Caco-2 (cell line): ENCODE results near the gene RHOV. TPM values are rescaled to one million over a fixed set of nuclear protein-coding genes. Genes with fewer than 3 reads are reported as not detected.

Experiments used
- BruUV-seq: library from RNA; stranded (reverse); fragments of 400-500 nt; replicated peaks from 2 replicates; lab custom pipeline; 2021; lab: Mats Ljungman, UMichigan
- CTCF ChIA-PET: fragments of 300-600 bp; sonication (Branson Sonifier 250); formaldehyde crosslinking; loops from one replicate; lab custom pipeline; 2022; ENCODE audit warnings: antibody characterized with exemption; lab: Charles Lee
- POLR2A ChIA-PET: fragments of 300-600 bp; sonication (Branson Sonifier 250); formaldehyde crosslinking; loops from one replicate; lab custom pipeline; 2022; ENCODE audit warnings: antibody characterized with exemption; lab: Charles Lee
- DNase-seq, 2 experiments: peaks; one replicate each; pipeline versions ENCODE4 v3.0.0 to v3.0.0-alpha.2; 2020 to 2022
- H3K27me3 ChIP-seq: replicated peaks from 2 replicates; pipeline ENCODE4 v1.6.0; 2011; ENCODE audit warnings: low read length; ENCODE audit not compliant: control insufficient read depth, insufficient read depth
- H3K36me3 ChIP-seq: 2 replicates; pipeline ENCODE4 v1.5.1; 2011; ENCODE audit warnings: low read length; ENCODE audit not compliant: control insufficient read depth, insufficient read depth
- H3K4me1 ChIP-seq: fragments of 250-450 bp; sonication (Bioruptor Pico); 2 replicates; pipeline ENCODE4 v1.5.1; 2020; ENCODE audit warnings: mild to moderate bottlenecking
- H3K4me3 ChIP-seq: 2 replicates; pipeline ENCODE4 v1.5.1; 2011; ENCODE audit warnings: low read depth, mild to moderate bottlenecking, control low read depth, low read length
- H3K9me3 ChIP-seq: fragments of 250-450 bp; sonication (Bioruptor Pico); 2 replicates; pipeline ENCODE4 v1.5.1; 2020; ENCODE audit warnings: mild to moderate bottlenecking, moderate library complexity
- H3K27ac Mint-ChIP-seq: one replicate; pipeline ENCODE4 v1.8.0; 2022; ENCODE audit warnings: mixed read lengths; ENCODE audit not compliant: unreplicated experiment
- H3K27me3 Mint-ChIP-seq: one replicate; pipeline ENCODE4 v1.8.0; 2022; ENCODE audit warnings: mixed read lengths; ENCODE audit not compliant: insufficient read depth, unreplicated experiment
- H3K36me3 Mint-ChIP-seq: one replicate; pipeline ENCODE4 v1.8.0; 2022; ENCODE audit warnings: mild to moderate bottlenecking, mixed read lengths; ENCODE audit not compliant: insufficient read depth, unreplicated experiment
- H3K4me1 Mint-ChIP-seq: one replicate; pipeline ENCODE4 v1.8.0; 2022; ENCODE audit warnings: low read depth, mixed read lengths; ENCODE audit not compliant: unreplicated experiment
- H3K4me3 Mint-ChIP-seq: one replicate; pipeline ENCODE4 v1.8.0; 2022; ENCODE audit warnings: mild to moderate bottlenecking, moderate library complexity, mixed read lengths; ENCODE audit not compliant: unreplicated experiment
- H3K9me3 Mint-ChIP-seq: one replicate; pipeline ENCODE4 v1.8.0; 2022; ENCODE audit warnings: mixed read lengths; ENCODE audit not compliant: unreplicated experiment
- intact Hi-C: fragments of 100-400 bp; cut with micrococcal nuclease; formaldehyde crosslinking; loops from one replicate; pipeline ENCODE4 v1.10.0; 2022; ENCODE audit not compliant: unreplicated experiment
- total RNA-seq: library from RNA; stranded (reverse); gene quantifications from 2 replicates; pipeline ENCODE4 v1.2.3, GENCODE V29; 2022
- TF ChIP-seq, protein P1 (sequence below), 2 experiments: fragments of 200-600 bp in 1 of 2; IDR thresholded peaks; 1 replicate in 1 of 2; 2 replicates in 1 of 2; pipeline versions ENCODE4 v1.5.1 to v1.8.0; 2011 to 2022; ENCODE audit warnings: antibody characterized with exemption in 1 of 2, control low read depth in 1 of 2, inconsistent platforms in 1 of 2, low read depth in 1 of 2, low read length in 1 of 2, mild to moderate bottlenecking in 1 of 2, moderate library complexity in 1 of 2; ENCODE audit not compliant: insufficient read depth in 1 of 2, severe bottlenecking in 1 of 2, unreplicated experiment in 1 of 2

RHOV gene
- total RNA-seq, 1 experiment from 2014 or later = 4.4 TPM

- no peak for DNase-seq
- H3K36me3 ChIP-seq = no peaks in the 10 kb centered on the region
- TF ChIP-seq, protein P1, sequence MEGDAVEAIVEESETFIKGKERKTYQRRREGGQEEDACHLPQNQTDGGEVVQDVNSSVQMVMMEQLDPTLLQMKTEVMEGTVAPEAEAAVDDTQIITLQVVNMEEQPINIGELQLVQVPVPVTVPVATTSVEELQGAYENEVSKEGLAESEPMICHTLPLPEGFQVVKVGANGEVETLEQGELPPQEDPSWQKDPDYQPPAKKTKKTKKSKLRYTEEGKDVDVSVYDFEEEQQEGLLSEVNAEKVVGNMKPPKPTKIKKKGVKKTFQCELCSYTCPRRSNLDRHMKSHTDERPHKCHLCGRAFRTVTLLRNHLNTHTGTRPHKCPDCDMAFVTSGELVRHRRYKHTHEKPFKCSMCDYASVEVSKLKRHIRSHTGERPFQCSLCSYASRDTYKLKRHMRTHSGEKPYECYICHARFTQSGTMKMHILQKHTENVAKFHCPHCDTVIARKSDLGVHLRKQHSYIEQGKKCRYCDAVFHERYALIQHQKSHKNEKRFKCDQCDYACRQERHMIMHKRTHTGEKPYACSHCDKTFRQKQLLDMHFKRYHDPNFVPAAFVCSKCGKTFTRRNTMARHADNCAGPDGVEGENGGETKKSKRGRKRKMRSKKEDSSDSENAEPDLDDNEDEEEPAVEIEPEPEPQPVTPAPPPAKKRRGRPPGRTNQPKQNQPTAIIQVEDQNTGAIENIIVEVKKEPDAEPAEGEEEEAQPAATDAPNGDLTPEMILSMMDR (IDR thresholded peaks at IDR 0.05; ENCODE audit: insufficient read depth in 1 of 2, low read depth in 1 of 2, low read length in 1 of 2, severe bottlenecking in 1 of 2, unreplicated experiment in 1 of 2) = no peak
- H3K27me3 ChIP-seq = no peaks in the 10 kb centered on the region
- Mint-ChIP-seq H3K4me1 (peaks cover 2% of the 10 kb centered on the region), H3K36me3 (no peaks in the 10 kb centered on the region), H3K9me3 (no peaks in the 10 kb centered on the region), H3K4me3 (no peak overlapping the region), H3K27me3 (no peaks in the 10 kb centered on the region), H3K27ac (no peak overlapping the region)
- no TSS peak for BruUV-seq
- no peaks in the 10 kb centered on the region; the same call in 1 of the 2 replicates for H3K9me3 ChIP-seq
- H3K4me1 ChIP-seq = peaks cover under 1% of the 10 kb centered on the region; the same call in 1 of the 2 replicates
- ChIA-PET CTCF (no interaction called here), POLR2A (interaction anchor here (0.6 kb wide), 1 partner anchor 191 kb away, joined by 6 read pairs; no protein-coding TSS in a partner anchor)
- intact Hi-C loops = no loop called here
- H3K4me3 ChIP-seq = no peak overlapping the region
These were observed 12.6 kb upstream of the RHOV start for GRCh38 chr15:40886586-40886985.

DNA sequence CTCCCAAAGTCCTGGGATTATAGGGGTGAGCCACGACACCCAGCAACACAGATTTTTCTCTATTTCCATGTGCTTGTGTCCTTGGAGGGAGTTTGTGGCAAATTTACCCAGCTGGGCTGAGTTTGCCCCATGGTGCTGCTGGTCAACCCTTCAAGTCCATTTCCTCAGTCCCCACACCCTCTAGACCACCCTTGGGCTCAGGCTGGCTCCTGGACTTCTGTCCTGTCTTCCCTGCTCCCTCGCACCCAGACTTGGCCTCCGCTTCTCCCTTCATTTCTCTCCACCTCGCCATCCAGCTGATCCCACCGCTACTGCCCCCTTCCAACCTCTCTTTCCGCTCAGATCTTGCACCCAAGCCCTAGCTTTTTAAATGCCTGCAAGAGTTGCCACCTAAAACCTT is 7.3 kb upstream of the RHOV start:
- no peaks in the 10 kb centered on the region; the same call in 1 of the 2 replicates for H3K4me1 ChIP-seq
- no peaks in the 10 kb centered on the region for H3K36me3 Mint-ChIP-seq
- no peak overlapping the region for H3K4me3 ChIP-seq
- intact Hi-C loops = no loop called here
- H3K9me3 Mint-ChIP-seq = no peaks in the 10 kb centered on the region
- no peak for DNase-seq
- no peaks in the 10 kb centered on the region; the same call in 1 of the 2 replicates for H3K9me3 ChIP-seq
- no peaks in the 10 kb centered on the region for H3K27me3 Mint-ChIP-seq
- TF ChIP-seq, protein P1 (IDR thresholded peaks at IDR 0.05; ENCODE audit: insufficient read depth in 1 of 2, low read depth in 1 of 2, low read length in 1 of 2, severe bottlenecking in 1 of 2, unreplicated experiment in 1 of 2) = no peak
- H3K36me3 ChIP-seq = no peaks in the 10 kb centered on the region
- POLR2A ChIA-PET = no interaction called here
- H3K27ac Mint-ChIP-seq = no peak overlapping the region
- CTCF ChIA-PET = interaction anchor here (1.3 kb wide), 1 partner anchor 11 kb away, joined by 4 read pairs; no protein-coding TSS in a partner anchor
- no peaks in the 10 kb centered on the region for H3K27me3 ChIP-seq
- no peaks in the 10 kb centered on the region for H3K4me1 Mint-ChIP-seq
- no TSS peak for BruUV-seq
- H3K4me3 Mint-ChIP-seq = no peak overlapping the region

- H3K4me3 Mint-ChIP-seq = no peak overlapping the region
- TF ChIP-seq, protein P1 (IDR thresholded peaks at IDR 0.05; ENCODE audit: insufficient read depth in 1 of 2, low read depth in 1 of 2, low read length in 1 of 2, severe bottlenecking in 1 of 2, unreplicated experiment in 1 of 2) = no peak
- intact Hi-C loops = no loop called here
- no peaks in the 10 kb centered on the region for H3K36me3 Mint-ChIP-seq
- H3K27me3 ChIP-seq = no peaks in the 10 kb centered on the region
- BruUV-seq = no TSS peak
- no peaks in the 10 kb centered on the region for H3K9me3 Mint-ChIP-seq
- no peaks in the 10 kb centered on the region; the same call in 1 of the 2 replicates for H3K9me3 ChIP-seq
- H3K27me3 Mint-ChIP-seq = no peaks in the 10 kb centered on the region
- no peak overlapping the region for H3K4me3 ChIP-seq
- no peak for DNase-seq
- H3K4me1 ChIP-seq = no peaks in the 10 kb centered on the region; the same call in 1 of the 2 replicates
- POLR2A ChIA-PET = interaction anchor here (0.6 kb wide), 1 partner anchor 53 kb away, joined by 3 read pairs; no protein-coding TSS in a partner anchor
- no peak overlapping the region for H3K27ac Mint-ChIP-seq
- no peaks in the 10 kb centered on the region for H3K36me3 ChIP-seq
- H3K4me1 Mint-ChIP-seq = no peaks in the 10 kb centered on the region
- CTCF ChIA-PET = interaction anchor here (1.8 kb wide), 1 partner anchor 12 kb away, joined by 4 read pairs; no protein-coding TSS in a partner anchor
These were observed 5.6 kb upstream of the RHOV start for GRCh38 chr15:40879609-40880008.
